Occipital lobe (tissue), 2 donors: ENCODE results near the gene CRNKL1. TPM values are rescaled to one million over a fixed set of nuclear protein-coding genes. Genes with fewer than 3 reads are reported as not detected.
A peak's percentile ranks its signal among the peaks of the same experiment; 100 is the strongest.

Source experiments
- DNase-seq: peaks from one replicate; lab custom pipeline; 2025; lab: John Stamatoyannopoulos, UW
- total RNA-seq: library from RNA; depleted of rRNA; stranded (reverse); fragments of >200 nt; gene quantifications from one replicate; pipeline ENCODE4 v1.2.3, GENCODE V29; 2014

The CRNKL1 gene
- total RNA-seq, 1 donor from 2014 or later = 66.6 TPM

- no peak for DNase-seq
These were observed 11.9 kb upstream of the CRNKL1 start for GRCh38 chr20:20063941-20064702.

- DNase-seq = no peak
These were observed 8.2 kb upstream of the CRNKL1 start for GRCh38 chr20:20060234-20060998.

GRCh38 chr20:20051767-20052073, 546 bp downstream of the CRNKL1 start:
- no peak for DNase-seq

DNA sequence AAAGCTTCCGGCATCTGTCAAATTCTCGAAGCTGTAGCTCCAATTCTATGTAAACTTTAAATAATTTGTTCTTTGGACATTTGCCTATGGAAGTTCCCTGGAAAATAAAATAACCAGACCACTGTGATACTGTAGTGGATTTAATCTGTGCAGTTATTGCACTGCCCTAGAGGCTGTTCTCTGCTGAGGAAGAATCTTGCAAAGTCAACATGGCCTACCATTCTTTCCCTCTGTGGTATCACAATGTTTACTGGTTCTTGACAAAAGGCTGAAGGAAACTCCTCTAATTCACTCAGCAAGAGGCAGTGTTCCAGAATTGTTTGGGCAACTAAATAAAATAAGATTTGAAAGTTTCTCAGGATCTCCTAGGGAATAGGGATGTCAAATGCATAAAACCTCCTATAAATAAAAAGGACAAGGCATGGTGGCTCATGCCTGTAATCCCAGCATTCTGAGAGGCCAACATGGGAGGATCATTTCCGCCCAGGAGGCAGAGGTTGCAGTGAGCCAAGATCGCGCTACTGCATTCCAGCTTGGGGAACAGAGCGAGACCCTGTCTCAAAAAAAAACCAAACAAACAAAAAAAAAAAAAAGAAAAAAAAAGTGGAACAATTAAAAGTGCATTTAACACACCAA, 12.4 kb downstream of the CRNKL1 start:
- DNase-seq = no peak

- no peak for DNase-seq
These were observed 13.7 kb downstream of the CRNKL1 start for GRCh38 chr20:20038586-20038985.

DNA sequence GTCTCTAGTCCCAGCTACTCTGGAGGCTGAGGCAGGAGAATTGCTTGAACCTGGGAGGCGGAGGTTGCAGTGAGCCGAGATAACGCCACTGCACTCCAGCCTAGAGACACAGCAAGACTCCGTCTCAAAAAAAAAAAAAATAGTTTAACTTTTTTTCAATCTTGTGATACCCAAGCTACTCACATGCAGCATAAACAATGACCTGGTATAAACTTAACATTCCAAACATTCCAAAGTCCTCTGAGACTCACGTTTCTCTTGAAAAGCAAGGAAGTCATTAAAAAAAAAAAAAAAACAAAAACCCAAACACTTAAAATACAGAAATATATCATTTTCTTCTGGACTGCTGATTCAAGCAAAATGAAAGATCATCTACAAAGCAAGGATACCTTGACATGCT, 14.3 kb downstream of the CRNKL1 start:
- no peak for DNase-seq

DNA sequence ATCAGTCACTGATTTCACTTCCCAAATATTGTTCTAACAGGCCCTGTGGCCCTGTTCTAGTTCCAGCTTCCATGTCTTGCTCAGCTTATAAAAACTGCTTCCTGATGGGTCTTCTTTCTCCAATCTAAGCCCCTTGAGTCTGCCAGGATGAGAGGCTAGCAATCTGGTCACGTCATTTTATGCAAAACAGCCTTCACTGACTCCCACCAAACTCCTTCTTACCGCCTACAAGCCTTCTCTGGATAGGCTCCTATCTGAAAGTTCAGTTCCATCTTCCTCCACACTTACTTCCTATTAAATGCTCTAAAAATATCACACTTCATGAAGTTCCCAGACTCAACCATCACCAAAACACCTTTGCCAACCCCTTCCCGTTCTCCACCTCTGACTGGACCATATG, 15.5 kb downstream of the CRNKL1 start:
- DNase-seq = no peak

DNA sequence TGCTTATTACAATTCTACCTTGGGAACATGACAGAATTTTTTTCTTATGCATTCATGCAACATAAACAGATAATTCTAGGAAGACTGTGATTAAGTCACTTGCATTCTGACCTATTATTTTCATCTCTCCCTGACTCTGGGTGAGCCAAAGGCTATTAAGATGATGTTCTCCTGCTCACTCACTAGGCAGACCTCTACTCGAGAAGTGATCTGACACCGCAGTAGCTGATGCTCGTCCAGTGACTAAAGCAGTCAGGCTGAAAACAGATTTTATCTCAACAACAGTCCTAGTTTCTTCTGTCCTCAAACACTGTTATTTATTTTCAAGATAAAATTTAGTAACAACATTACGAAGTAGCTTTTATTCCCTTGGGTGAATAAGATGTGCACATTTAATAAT, 17.8 kb downstream of the CRNKL1 start:
- DNase-seq = no peak

GRCh38 chr20:20031790-20032189, 20.5 kb downstream of the CRNKL1 start:
- DNase-seq = no peak

DNA sequence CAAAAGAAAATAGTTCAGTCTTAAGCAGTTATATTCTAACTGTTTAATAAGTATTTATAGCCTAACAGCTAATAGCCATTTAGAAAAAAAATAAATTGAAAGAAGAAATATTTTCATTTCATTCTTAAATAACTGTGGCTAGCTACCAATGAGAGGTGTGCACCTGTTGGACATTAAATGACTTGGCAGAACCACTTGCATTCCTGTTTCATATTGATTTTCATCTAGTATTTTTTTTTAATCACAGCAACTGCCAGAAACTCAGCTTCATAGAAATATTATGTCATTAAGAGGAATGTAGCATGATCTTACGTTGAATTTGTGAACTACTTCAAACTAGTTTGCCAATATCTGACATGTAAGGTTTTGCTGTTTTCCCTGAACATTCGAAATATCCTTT, 25.0 kb downstream of the CRNKL1 start:
- no peak for DNase-seq

DNA sequence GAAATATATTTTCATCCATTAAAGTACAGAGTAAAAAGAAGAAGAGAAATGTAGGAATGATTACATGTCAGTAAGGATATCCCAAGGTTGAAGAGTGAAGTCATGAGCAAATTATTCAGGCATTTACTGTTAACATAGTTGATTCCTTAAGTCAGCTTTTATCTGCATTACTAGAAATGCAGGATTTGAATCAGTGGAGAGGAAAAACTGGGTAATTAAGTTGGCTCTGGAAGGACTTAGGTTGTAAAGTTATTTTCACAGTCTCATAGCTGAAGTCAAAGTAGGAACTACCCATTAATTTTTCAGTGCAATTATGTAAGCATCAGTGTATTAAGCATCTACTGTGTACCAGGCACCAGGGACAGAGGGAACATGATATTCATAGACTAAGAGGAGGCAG, 27.3 kb downstream of the CRNKL1 start:
- no peak for DNase-seq

DNA sequence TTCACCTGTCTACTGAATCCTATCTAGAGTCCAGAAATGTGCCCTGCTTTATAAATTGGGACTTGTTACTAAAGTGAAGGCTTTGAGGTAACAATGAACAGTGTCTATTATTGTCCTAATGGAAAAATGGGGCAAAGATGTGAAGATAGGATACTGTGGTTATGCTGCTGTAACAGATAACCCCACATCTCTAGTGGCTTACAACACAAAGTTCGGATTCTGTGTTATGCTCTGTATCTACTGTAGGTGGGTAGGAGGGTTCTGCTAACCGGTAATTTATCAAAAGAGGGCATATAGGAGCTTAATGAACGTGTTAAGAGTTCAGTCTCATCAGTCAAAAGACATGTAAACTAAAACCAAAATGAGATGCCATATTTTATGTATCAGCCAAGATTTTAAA, 28.9 kb downstream of the CRNKL1 start:
- no peak for DNase-seq

- DNase-seq = no peak
These were observed 29.8 kb downstream of the CRNKL1 start for GRCh38 chr20:20022498-20022897.

DNA sequence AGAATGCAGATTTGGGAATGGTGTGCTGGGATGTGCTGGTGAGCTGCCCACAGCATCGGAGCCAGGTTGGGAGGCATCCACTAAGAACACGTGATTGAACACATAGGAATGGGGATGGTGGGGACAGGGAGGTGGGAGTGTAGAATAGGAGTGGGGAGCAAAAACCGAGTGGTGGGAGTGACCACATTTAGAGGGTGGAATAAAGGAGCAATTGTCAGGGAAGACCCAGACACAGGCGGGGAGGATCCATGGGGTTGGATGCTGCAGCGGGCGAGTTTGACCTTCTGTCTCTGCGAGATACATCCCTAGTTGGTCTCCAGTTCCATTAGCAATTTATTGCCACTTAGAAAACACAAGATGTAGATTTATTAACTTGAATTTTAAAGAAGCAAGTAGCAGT, 30.4 kb downstream of the CRNKL1 start:
- DNase-seq = no peak

DNA sequence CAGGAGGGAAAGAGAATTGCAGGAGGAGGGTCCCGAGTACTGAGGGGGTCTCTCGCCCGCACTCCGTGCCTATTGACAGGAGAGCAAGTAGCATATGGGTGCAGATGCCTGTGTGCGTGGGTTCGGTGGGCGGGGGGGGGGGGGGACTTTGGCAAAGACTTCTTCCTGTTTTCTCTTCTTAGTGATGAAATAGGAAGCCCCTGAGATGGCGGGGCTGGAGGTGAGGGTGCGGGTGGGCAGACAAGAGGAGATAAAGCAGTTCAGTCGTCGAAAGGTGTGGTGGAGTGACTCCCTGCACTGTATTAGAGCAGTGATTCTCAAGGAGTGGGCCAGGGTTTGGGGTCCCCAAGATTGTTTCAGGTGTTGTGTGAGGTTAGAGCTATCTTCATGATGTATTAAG, 31.4 kb downstream of the CRNKL1 start:
- no peak for DNase-seq

DNA sequence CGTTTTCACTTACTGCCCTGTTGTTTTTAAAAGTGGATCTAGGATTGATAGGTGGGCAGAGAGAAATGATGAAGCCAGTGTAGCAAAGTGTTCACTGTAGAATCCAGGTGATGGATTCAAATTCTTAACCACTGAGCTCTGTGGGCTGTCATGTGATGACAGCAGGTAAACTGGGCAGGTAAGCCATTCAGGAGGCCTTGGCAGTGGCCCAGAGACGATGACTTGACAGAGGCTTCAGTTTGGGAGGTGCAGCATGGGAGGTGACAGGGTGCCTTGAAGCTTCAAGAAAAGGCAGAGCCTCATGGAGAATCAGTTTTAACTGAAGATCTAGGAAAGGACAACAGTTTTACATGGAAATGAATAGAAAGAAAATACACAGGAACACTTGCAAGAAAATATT, 33.1 kb downstream of the CRNKL1 start:
- no peak for DNase-seq

GRCh38 chr20:20018366-20018765, 33.9 kb downstream of the CRNKL1 start:
- no peak for DNase-seq

- DNase-seq = no peak
These were observed 34.5 kb downstream of the CRNKL1 start for GRCh38 chr20:20017844-20018185.

GRCh38 chr20:20017001-20017843, 35.0 kb downstream of the CRNKL1 start, which contains the start of gene NAA20:
Gene NAA20 (plus strand): TSS chr20:20017362. CDS start chr20:20017397, 35 bp downstream.
- DNase-seq = peak; percentile 92

- DNase-seq = no peak
These were observed 37.6 kb downstream of the CRNKL1 start for GRCh38 chr20:20014659-20015058.

- DNase-seq = peak; percentile 24
These were observed 39.7 kb downstream of the CRNKL1 start for GRCh38 chr20:20012541-20012940.
